HS-5 (cell line): Measurements from ENCODE around the gene CYB5A.

Source experiments
- DNase-seq: peaks from one replicate; pipeline ENCODE4 v3.0.0-alpha.2; 2012; ENCODE audit warnings: low read depth

The CYB5A gene

GRCh38 chr18:74213429-74213828 lies 78.3 kb downstream of the CYB5A start:
- no peak for DNase-seq

GRCh38 chr18:74204526-74205152 lies 87.1 kb downstream of the CYB5A start:
- no peak for DNase-seq

GRCh38 chr18:74203811-74204210 lies 88.0 kb downstream of the CYB5A start:
- no peak for DNase-seq
